SK-N-MC (cell line): ENCODE measurements around the gene ZNF655.

Experiments used
- EZH2 ChIP-seq: fragments of 200-600 bp; sonication (generic); IDR thresholded peaks from one replicate; pipeline ENCODE4 v1.6.1; 2017; ENCODE audit warnings: antibody characterized with exemption
- POLR2AphosphoS5 ChIP-seq: IDR thresholded peaks from 2 replicates; pipeline ENCODE4 v1.6.1; 2012; ENCODE audit warnings: mild to moderate bottlenecking, low read depth, low read length, borderline replicate concordance

DNA sequence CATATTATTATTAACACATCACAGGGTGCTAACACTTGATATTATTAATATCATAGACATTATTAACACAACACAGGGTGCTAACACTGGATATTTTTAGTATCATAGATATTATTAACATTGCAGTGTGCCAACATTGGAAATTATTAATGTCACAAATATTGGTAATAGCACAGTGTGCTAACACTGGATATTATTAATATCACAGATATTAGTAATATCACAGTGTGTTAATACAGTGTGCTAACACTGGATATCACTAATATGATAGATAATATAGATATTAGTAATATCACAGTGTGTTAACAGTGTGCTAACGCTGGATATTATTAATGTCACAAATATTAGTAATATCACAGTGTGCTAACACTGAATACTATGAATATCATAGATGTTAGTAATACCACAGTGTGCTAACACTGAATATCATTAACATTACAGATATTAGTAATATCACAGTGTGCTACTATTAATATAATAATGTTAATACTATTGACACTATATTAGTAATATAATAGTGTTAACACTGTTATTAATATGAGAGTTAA lies 38.0 kb downstream of the ZNF655 start:
- no peak for TF ChIP-seq POLR2AphosphoS5
- TF ChIP-seq EZH2, result no peak
